Left cardiac atrium (tissue), 4 donors: Measurements from ENCODE around the gene C9orf50. TPM values are rescaled to one million over a fixed set of nuclear protein-coding genes. Genes with fewer than 3 reads are reported as not detected.
A peak's percentile ranks its signal among the peaks of the same experiment; 100 is the strongest.

ENCODE experiments used
- ATAC-seq, 2 donors: fragments of 200-7000 bp; cut with Tn5 transposase; one replicate each; pipeline ENCODE4 v1.9.1; 2020; ENCODE audit warnings: mild to moderate bottlenecking in 2 of 2, moderate library complexity in 2 of 2
- DNase-seq: peaks from one replicate; pipeline ENCODE4 v3.0.0-alpha.2; 2020
- intact Hi-C, 2 donors: fragments of 100-400 bp; cut with DNase I; formaldehyde crosslinking; loops; one replicate each; pipeline versions ENCODE4 v1.14.1 to v1.15.1; 2022 to 2023
- total RNA-seq, 2 donors: library from RNA; stranded (reverse); fragmentation: NEBNext Ultra II Directional; extraction: Animal tissue kit (Norgen Biotek cat#: 25700); gene quantifications; one replicate each; pipeline ENCODE4 v1.2.1, GENCODE V29; 2021
- donor health status: DM: no; HTN: yes; CAD: no.
- donor health status: DM: no; HTN: yes; CAD: no; lungs with severe emphysema.
- donor health status: DM: yes; HTN: yes; CAD: no.
- donor health status: Dilated cardiomyopathy.

Gene C9orf50
- total RNA-seq, 2 donors from 2014 or later, result not detected

DNA sequence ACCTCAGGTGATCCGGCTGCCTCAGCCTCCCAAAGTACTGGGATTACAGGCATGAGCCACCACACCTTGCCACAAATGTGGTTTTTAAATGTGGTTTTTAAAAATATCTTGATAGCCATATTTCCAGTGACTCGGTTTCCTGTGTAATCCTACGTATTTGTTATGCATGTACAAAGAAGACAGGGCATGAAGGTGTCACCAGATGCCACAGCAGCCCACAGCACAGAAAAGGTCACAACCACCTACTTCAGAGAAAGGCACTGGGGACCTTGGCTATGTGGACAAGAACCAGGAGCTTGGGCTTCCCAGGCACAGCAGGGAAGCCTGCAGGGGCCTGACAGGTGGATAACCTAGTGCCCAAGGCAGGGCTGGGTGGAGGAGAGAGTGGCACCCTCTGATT is 38.0 kb downstream of the C9orf50 start:
- intact Hi-C loops, result no loop called here
- DNase-seq, result no peak

DNA sequence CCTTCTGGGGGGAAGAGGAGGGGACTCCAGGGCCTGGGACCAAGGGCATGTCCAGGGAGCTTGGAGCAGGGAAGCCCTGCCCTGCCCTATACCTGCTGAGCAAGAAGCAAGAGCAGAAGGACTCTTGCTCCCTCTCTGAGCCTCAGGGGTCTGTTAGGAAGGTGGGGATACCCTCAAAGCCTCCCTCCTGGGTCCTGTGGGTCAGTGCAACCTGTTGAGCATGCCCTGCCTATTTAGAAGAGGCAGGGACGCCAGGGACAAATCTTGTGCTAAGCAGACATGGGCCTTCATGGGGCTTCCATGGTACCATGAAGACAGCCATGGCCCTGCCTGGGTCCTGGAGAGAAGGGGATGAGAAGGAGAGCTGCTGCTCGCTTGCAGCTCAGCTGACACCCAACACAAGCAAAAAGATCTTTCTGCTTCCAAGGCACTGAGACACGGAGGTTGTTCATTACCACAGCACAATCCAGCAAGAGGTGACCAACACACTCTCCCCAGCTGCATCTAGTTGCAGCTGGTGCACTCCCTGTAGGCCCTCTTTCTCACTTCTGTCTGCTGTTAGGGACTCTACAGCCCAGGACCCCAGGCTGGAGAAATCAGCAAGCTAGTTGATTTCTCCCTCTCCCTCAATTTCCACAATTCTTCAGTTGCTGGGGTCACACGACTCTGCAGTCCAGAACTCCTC is 39.3 kb downstream of the C9orf50 start:
- intact Hi-C loops, result no loop called here
- DNase-seq (no peak), ATAC-seq (no peak)

More for the DNA sequence above, 38.0 kb downstream of the C9orf50 start:
- no peak for ATAC-seq

DNA sequence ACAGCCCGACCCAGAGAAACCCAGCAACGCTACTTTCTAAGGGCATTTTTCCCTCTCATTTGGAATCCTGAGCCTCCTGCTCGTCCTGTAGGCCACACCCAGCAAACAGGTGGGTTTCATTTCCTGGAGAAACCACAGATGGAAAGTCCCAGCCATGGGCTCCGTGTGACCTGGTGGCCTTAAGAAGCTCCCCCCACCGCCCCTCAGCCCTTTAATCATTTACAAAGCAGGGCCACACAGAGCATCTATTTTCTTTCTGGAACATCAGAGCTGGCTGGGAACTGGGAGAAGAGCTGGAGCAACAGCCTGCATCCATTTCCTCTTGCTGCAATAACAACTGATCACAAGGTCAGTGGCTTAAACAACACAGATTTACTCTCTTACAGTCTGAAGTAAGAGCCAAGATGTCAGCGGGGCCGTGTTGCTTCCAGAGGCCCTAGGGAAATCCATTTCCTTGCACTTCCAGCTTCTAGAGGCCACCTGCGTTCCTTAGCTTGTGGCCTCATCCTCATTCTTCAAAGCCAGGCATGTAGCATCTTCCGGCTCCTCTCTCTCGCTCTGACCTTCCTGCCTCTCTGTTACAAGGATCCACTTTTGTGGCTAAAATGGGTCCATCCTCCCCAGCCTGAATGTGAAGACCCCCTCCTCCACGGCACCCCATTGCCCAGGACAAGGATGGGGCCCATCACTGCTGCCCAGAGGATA is 40.5 kb downstream of the C9orf50 start:
- DNase-seq (no peak), ATAC-seq (no peak)
- intact Hi-C loops, result no loop called here

DNA sequence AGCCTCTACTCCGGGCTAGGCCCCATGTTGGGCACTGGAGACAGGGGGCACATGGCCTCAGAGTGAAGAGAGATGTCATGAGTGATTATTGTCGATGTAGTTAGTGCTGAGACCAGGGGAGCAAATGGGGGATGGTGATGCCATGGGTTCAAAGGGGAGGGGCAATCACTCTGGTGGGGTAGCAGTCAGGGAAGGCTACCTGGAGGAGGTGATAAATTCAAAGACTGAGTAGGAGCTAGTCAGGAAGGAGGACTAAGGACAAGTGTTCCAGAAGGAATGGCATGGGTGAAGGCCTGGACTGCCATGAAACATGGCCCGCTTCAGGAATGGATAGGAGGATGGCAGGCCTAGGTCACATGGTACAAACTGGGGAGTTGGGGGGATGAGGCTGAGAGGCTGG is 41.6 kb downstream of the C9orf50 start:
- no peak for DNase-seq
- intact Hi-C loops, result no loop called here
- ATAC-seq, result no peak

DNA sequence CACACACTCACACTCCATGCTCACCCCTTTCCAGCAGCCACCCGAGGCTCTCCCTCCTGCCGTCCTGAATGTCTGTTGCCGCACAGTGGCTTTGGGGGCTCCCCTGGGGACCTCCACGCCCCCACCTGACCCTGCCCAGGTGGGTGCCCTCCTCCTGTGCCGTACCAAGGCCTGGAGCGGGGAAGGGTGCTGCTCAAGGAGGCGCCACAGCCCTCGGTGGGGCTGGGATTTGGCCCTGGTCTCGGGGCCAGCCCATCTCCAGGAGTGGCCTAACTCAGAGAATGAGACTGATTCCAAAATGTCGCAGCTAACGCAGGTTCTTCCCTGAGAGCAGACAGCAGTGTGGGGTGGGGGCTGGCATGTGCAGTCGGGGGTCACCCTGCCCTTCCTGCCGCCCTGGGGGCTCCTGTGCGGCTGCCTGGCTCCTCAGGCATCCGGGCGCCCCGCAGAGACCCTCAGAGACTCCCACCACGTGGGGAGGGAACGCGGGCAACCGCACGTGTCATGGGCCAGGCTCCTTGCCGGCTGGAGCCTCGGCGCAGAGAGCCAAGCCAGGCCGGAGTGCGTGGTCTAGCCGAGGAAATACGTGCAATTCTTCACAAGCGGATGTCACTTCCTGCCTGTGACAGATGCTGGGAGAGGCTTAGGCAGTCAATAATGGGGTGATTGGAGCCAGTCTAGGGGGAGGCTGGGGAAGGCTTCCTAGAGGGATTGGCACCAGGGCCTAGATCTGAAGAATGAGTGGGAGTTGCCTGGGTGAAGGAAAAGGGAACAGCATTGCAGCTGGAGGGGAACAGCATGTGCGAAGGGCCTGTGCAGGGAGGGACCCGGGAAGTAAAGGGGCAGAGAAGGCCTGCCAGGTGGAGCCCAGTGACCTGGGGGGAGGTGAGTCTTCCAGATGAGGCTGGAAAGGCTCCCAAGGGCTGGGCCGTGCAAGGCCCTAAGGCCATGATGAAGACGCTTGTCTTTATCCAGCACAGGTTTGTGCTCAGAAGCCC is 44.1 kb downstream of the C9orf50 start:
- ATAC-seq (peak; percentile 56 to 60), DNase-seq (peak; percentile 70)
- intact Hi-C loops, result no loop called here

DNA sequence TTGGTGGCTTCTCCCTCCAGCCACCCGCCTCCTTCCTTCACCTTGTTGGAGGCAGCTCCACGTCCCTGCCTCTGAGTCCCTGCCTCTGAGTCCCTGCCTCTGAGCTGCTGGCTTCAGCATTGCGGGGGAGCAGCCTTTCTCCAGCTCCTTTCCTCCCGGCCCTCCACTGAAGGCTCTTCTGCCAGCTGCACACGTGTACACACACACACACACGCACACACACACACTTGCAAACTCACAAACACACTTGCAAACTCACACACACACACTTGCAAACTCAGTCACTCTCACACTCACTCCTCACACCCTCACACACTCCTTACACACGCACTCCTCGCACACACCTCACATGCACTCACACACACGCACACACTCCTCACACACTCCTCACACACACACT is 45.1 kb downstream of the C9orf50 start:
- intact Hi-C loops, result no loop called here
- ATAC-seq (no peak), DNase-seq (no peak)

DNA sequence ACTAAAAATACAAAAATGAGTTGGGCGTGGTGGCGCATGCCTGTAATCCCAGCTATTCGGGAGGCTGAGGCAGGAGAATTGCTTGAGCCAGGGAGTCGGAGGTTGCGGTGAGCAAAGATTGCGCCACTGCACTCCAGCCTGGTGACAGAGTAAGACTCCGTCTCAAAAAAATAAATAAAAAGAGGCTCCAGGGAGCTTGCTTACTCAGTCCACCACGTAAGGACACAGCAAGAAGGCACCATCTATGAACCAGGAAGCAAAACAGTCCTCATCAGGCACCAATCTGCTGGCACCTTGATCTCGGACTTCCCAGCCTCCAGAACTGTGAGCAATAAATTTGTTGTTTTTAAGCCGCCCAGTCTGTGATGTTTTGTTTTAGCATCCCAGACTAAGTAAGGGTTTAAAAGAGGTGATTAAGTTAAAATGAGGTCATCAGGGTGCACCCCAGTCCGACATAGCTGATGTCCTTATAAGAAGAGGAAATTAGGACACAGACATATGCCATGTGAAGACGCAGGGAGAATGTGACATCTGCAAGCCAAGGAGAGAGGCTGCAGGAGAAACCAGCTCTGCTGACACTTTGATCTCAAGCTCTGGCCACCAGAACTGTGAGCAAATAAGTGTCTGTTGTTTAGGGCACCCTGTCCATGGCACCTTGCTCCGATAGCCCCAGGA is 45.9 kb downstream of the C9orf50 start:
- DNase-seq, result no peak
- intact Hi-C loops, result no loop called here
- no peak for ATAC-seq

DNA sequence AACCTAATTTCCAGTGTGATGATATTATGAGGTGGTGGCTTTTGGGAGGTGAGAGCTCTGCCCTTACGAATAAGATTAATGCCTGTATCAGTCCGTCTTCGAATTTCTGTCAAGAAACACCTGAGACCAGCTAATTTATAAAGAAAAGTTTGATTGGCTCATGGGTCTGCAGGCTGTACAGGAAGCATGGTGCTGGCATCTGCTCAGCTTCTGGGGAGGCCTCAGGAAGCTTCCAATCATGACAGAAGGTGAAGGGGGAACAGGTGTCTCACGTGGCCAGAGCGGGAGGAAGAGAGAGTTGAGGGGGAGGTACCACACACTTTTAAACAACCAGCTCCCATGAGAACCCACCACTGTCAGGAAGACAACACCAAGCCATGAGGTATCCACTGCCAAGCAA is 46.9 kb downstream of the C9orf50 start:
- DNase-seq (no peak), ATAC-seq (no peak)
- intact Hi-C loops, result no loop called here

DNA sequence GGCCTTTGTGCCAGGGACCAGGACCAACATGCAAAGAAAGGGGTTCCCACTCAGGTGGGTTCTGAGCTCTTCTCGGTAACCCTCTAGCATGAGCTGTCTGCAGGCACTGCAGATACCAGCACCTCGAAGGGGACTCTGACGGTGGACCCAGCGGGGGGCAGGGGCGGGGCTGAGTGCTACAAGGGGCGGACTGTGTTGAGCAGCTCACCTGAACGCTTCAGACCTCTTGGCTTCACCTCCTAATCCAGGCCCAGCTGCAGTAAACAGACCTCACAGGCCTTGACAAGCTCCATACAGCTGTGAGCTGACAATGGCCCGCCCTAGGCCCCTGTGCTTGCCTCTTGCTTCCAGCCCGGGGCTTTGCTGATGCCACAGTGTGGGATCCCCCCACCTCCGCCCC is 48.4 kb downstream of the C9orf50 start:
- DNase-seq (no peak), ATAC-seq (no peak)
- intact Hi-C loops, result no loop called here

DNA sequence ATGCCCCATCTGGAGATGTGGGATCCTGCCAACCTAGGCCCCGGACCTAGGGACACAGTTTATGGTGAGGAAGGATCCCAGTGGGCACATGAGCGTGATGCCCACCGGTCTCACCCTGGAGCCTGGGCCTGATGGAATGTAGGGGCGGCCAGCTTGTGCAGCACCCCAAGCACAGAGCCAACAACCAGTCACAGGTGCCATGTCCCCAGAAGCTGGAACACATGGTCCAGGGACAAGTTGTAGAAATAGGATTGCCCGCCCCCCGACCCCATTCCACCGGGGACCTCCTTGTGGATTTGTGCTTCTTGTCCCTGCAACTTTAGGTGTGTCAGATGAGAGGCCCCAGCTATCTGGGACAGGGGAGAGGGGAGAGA is 48.9 kb downstream of the C9orf50 start:
- DNase-seq (no peak), ATAC-seq (no peak)
- intact Hi-C loops, result no loop called here

DNA sequence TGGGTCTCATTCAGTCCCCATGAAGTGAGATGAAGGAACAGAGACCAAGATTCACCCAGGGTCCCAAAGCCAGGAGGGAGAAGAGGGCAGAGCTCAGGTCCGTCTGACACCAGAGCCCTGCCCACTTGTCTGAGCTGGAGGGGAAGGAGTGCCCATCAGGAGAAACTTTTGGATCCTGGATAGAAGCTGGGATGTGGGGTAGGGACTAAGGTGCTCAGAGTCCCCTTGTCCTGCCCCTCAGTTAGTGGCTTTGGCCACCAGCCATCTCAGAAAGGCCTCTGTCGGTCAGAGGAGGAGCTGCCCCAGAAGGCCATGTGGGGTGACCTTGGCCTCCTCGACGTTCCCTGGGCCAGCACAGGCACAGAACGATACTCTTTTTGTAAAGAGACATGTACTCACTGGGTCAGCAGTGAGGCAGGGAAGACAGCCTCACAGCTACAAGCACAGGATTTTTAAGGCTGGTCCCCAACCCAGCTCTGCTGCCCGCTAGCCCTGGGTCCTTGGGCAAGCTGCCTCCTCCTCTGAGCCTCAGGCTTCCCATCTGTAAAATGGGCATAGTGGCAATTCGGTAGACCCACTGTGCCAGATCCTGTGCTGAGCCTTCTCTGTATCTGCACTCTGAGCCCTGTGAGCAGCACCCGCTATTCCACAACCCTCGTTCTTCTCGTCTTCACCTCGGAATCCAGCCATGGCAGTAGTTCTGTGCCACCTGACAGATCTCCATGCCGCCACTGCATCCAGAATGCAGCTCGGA is 49.4 kb downstream of the C9orf50 start:
- no peak for DNase-seq
- ATAC-seq, result no peak
- intact Hi-C loops, result no loop called here

DNA sequence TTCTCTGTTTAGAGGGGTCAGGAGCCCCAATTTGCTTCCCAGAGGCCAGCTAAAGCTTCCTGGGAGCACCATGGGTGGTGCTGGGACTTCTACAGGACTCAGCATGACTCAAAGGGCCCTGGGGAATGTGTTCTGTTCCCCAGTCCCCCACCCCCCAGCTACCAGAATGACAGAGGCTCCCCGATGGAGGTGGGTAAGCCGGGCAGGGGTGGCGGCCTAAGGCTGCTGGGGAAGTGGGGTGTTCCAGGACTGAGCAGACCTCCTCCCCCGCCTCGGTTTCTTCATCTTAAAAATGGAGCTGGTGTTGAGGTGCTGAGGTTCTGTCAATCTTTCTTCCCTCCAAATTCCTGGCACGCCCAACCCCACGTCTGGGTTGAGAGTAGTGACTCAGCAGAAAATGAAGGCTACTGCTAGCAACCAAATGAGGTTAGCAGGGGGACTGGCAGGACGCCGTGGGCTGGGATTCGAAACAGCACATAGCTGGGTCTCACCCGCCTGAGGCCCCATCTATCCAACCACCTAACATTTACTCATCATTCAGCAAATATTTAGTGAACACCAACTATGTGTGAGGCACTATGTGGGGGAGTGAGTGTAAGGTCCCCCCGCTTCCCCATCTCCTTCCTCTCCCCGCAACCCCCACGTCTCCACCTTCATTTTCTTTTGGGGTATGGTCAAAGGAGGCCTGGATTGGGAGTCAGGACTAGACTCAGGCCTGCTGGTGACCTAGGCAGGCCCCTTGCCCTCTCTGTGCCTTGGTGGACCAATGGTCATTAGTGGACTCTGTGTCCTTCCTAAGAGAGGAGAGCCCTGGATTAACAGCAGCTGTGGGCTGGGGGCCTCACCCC is 50.2 kb downstream of the C9orf50 start:
- DNase-seq, result peak; percentile 72
- peak; percentile 36 to 45 for ATAC-seq
- intact Hi-C loops, result no loop called here

DNA sequence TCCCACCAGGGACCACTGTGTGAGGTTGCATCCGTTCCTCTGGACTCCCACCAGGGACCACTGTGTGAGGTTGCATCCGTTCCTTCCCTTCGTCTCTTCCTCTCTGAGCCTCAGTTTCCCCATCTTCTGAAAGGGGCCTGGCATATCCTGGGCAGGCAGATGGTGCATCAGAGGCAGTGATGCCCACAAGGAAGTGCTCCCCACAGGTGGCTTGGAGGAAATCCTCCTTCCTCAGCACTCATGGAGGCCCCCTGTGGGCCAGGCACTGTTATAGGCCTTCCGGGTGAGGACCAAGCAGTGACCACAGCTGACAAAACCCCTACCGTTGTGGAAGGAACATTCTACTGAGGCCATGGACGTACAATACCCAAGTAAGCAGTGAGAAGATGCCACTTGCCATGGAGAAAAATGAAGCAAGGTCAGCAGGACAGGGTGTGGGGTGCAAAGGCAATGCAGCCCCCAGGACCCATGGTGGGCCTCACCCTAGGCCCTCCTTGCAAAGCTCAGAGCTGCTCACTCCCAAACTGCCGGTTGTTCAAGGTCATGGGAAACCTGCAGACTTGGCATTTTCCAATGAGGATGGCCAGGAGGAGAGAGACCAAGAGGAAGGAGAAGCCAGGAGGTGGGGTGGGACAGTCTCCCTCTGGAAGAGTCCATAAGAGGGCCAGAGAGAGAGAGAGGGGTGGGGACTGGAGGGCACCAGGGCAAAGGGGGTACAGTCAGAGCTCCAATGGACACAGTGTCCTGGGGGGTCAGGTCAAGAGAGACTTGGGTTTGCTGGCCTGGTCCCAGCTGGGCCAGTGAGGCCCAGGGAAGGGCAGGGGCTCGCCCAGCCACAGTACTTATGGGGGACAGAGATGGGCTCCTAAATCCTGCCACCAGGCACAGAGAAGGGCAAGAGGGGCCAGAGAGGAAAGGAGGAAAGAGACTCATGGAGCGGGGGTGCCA is 51.1 kb downstream of the C9orf50 start:
- DNase-seq (no peak), ATAC-seq (peak; percentile 20 to 22)
- intact Hi-C loops, result no loop called here

DNA sequence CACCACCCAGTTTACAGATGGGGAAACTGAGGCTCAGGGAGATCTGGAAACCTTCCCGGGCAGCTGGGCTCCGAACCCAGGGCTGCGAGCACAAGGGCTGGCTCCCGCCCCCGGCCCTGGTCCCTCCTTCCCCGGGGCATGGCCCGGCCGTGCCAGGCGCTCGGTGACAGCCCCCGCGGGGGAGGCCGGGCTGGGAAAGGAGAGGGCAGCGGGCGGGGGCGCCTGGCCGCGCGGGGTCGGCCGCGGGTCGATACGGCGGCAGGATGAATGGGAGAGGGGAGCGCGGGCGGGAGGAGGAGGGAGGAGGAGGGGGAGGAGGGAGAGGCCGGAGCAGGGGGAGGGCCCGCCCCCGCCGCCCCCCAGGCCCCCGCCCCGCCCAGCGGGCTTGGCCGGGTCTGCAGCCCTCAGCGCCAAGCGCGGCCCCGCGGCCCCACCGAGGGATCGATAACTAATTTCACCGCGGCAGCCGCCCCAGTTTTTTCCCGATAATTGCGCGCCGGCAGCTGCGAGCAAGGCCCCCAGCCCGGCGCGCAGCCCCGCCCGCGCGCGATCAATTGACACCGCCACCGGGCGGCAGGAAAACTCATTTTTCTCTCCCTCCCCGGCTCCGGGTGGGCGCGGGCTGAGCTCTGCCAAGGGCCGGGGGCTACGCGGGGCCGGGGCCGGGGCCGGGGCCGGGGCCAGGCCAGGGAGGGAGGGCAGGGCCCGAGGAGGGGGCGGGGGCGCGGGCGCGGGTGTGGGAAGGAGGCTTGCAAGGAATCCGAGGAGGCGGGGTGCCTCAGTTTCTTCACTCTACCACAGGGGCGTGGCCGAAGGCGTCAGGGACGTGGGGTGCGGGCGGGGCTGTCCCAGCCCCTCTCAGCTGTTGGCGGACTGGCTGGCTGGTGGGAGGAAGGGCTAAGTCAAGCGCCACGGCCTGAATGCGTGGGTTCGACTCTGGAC is 52.1 kb downstream of the C9orf50 start:
- peak; percentile 63 for DNase-seq
- ATAC-seq, result peak; percentile 30 to 70
- intact Hi-C loops, result no loop called here

DNA sequence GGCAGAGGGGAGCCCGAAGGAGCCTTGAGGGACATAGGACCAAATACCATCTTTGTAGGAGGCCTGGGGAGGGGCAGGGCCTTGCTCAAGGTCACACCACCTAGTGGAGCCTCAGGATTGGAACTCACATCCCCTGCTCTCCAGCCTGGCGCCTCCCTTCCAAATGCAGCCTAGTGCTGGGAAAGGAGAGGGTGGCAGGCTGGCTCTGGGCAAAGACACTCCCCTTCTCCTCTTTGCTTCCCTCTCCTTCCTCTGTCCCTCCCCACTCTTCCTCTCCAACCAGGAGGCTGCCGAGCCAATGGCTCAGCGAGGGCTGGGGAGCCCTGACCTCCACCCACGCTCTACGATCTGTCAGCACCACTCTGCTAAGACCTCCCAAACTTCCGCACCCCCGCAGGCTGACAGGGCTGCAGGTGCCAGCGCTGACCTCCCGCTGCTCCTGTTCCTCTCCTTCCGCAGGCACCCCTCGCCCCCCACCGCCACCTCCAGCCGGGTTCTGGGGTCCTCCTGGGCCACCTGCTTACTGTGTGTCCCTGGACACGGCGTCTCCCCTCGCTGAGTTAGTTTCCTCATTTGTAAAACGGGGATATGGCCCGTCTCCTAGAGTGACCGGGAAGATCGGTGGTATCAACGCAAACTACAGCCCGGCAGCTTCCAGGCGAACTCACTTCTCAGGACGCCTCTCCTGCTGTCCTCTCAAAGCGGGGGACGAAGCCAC is 52.9 kb downstream of the C9orf50 start:
- intact Hi-C loops, result no loop called here
- DNase-seq (peak; percentile 58), ATAC-seq (peak; percentile 56 to 81)
